HL-60/S4 treated with phorbol 12-myristate 13-acetate at 8.2 ng/mL for 4 days and 3 days (cell line): Measurements from ENCODE around the gene KCNJ5.

Experiments used
- in situ Hi-C: fragments of 300-500 bp; cut with MboI; formaldehyde crosslinking; loops from 2 replicates; pipeline ENCODE4 v1.15.0; 2022; ENCODE audit warnings: low sequenced_read_pairs

KCNJ5 gene

DNA sequence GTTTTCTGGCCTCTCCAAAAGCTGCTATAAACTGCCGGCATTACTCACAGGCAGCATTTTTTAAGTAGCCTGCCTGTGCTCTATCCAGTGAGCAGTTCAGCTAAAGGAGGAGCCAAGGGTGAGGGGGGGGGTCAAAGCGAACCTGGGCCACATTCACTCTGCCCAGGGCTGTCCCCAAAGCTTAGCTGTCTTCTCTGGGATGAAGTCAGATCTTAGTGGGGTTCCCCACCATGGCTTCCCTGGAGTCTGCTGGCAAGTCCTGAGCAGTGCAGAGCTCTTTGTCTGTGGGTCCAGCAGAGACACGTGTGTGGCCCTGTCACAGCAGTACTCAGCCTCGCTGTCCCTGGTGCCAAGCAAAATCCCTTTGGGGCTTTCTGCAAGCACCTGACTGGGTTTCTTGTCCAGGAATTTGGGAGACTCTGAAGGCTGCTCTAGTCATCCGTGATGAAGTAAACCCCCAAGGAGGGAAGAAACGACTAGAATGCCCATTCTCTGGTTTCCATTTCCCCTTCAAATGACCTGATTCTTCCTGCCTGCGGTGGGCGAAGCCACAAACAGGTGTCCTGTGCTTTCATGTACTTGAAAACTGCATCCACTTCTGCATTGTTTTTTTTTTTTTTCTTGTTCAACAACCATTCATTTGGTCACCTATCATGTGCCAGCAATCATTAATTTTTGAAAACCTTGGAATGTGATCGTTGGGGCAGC, 2.6 kb downstream of the KCNJ5 start:
- in situ Hi-C loops: no loop called here

DNA sequence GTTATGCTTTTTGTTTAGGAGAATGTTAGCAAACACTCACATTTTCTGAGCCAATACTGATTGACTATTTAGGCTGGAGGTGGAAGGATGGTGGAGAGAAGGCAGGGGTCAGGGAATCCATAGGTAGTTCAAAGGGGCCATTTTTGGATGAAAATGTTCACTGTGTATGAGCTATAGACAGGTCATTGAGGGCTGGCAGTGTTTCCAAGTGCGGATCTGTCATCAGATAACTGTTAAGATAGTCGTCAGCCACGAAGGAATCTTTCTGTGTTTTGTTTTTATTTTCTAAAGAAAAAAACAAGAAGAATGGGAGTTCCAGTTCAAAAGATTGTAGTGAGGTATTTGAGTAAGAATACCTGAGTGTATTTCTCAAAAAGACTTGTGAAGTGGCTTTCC, 3.1 kb downstream of the KCNJ5 start:
- in situ Hi-C loops: no loop called here

DNA sequence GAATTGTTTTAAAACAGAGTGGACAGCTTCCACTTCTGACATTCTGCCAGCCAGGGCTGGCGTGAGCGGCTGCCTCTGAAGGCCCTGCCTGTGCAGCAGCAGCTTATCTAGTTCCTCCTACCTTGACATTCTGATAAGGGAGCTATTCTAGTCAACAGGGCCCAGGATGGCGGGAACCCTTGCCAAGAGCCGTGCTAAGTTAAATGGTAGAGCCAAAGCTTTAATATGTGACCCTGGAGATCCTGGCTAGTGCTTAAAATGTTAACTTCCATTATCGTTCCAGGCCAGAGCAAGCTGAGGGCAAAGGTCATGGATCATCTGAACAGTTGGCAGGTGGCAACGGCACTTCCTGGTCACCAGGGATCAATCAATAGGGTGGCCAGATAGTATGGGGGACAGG, 3.5 kb downstream of the KCNJ5 start:
- in situ Hi-C loops: no loop called here

DNA sequence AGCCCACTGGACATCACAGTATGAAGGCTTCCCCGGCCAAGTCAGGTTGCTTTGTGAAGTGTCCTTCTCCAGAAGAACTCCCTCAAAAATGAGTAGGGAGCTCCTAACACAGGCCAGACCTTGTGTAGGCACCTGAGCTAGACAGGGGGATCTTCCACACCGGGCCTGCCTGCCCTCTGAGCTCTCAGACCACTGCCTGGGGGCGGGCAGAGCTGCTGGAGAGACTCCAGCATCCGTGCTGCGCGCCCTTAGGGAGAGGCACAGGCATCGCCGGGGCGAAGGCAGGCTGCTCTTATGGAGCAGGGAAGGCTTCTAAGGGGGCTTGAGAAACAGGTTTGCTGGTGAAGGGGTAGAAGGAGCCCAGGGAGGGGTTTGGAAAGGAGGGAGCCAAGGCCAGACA, 4.4 kb downstream of the KCNJ5 start:
- in situ Hi-C loops: no loop called here

DNA sequence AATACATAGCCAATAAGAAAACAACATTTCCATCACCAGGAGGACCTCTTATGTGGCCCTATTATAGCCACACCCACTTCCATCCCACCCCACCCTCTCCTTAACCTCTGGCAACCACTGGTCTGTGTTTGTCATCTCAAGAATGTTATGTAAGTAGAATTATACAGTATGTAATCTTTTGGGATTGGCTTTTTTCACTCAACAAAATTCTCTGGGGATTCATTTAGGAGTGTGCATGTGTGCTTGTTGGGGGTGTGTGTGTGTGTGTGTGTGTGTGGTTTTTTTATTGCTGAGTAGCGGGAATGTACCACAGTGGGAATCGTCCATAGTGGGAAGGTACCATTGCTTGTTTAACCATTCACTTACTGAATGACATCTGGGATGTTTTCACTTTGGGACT, 5.2 kb downstream of the KCNJ5 start:
- in situ Hi-C loops: no loop called here

DNA sequence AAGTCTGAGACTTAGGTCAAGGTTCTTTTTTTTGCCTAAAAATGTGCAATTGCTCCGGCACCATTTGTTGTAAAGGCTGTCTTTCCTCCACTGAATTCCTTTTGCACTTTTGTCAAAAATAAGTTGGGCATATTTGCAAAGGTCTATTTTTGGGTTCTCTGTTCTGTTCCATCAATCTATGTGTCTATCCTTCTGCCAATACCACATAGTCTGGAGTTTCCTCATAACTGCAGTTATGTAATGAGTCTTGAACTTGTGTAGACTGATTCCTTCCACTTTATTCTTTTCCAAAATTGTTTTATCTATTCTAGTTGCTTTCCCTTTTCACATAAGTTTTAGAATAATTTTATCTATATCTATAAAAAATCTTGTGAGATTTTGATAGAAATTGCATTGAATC, 6.7 kb downstream of the KCNJ5 start:
- in situ Hi-C loops: no loop called here

DNA sequence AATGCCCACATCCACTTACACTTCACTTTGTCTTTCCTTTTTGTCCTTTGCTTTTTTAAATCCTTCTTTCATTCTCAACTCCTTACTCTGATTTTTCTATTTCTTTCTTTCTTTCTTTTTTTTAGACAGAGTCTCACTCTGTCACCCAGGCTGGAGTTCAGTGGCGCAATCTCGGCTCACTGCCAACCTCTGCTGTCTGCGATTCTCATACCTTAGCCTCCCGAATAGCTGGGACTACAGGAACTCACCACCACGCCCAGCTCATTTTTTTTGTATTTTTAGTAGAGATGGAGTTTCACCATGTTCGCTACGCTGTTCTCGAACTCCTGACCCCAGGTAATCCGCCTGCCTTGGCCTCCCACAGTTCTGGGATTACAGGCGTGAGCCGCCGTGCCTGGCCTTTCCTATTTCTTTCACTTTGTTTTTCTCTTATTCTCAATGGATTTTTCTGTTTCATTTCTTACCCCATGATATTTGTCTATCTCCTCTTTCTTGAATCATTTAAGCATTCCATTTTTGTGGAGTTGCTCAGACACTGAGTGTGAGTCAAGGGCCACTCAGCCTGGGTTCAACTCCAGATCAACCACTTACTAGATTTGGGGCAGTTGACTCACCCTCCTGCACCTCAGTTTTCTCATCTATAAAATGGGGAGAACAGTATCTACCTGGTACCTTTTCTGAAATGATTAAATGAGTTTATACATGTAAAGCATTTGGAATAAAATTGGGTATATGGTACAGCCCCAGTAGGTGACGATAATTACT, 7.6 kb downstream of the KCNJ5 start:
- in situ Hi-C loops: no loop called here

DNA sequence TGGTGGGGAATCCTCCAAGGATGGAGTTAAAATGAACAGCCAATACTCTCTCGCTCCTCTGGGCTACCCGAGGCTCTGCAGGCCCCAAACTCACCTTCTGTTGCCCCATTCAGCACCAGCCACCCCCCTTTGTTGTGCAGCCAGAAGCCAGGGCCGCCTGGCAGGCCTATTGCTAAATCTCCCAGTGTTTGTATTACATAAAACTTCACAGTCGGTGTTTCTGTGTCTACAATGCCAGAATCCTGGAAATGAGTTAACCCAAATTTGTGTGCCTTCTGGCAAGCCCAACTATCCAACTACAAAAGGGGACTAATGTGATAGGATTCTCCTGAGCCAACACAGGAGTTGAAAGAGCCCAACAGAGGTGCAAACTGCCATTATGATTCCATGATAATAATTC, 9.3 kb downstream of the KCNJ5 start:
- in situ Hi-C loops: no loop called here

DNA sequence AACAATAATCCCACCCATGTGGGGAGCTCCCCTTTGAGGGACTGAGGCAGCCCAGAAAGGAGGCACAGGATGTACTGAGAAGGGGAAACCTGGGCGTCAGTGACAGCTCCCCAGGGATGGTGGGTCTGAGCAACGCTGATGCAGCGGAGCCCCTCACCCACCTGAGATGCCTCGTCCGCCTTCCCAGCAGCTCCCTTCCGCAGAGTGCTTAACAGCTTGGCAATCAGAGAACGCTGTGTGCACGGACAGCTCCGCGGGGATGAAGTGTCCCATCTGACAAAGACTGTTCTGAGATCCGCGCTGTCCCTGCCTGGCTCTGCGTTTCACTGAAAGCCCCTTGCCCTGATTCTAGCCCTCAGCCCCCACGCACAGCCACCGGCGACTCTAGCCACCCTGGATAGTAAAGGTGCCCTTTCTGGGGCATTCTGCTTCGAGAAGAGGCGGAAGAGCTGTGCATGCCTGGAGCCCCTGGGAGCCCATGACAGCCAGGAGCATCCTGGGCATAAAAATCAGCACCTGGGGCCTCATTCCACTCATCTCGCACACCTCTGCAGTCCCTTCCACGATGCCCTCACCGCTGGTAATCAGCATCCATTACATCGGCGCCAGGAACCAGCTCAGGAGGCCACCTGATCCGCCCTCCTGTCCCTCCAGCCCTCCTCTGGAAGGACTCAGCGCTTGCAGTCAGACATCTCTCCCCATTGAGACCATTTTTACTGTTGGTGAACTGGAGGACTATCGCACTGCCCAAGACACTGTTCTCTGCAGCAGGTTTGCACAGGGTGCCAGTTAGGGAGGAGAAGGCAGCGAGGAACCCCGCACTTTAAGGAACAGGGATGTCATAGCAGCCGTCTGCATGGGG, 10.7 kb downstream of the KCNJ5 start:
- in situ Hi-C loops: no loop called here

DNA sequence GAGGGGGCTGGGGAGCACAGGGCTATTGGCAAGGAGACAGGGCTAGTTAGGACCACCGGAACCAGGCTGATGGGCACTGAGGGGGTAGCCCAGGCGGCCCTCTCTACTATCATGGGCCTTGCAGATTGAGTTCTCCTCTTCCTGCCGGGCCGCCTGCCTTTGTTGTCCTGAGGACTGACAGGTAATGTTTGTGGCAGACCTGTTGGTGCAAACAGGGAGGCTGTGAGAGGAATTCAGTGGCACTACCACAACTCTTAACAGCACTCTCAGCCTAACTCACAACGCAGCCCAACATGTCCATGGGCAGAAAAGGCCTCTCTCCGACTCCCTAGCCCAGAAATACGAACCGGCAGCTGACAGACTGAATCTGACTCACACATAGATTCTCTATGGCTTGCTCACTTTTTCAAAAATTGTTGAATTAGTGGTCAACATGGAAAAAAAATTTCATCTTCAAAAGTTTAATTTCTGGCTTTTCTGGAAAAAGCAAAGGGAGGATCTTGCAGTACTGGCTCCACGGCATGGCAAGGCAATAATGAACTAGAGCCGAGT, 11.4 kb downstream of the KCNJ5 start:
- in situ Hi-C loops: no loop called here

DNA sequence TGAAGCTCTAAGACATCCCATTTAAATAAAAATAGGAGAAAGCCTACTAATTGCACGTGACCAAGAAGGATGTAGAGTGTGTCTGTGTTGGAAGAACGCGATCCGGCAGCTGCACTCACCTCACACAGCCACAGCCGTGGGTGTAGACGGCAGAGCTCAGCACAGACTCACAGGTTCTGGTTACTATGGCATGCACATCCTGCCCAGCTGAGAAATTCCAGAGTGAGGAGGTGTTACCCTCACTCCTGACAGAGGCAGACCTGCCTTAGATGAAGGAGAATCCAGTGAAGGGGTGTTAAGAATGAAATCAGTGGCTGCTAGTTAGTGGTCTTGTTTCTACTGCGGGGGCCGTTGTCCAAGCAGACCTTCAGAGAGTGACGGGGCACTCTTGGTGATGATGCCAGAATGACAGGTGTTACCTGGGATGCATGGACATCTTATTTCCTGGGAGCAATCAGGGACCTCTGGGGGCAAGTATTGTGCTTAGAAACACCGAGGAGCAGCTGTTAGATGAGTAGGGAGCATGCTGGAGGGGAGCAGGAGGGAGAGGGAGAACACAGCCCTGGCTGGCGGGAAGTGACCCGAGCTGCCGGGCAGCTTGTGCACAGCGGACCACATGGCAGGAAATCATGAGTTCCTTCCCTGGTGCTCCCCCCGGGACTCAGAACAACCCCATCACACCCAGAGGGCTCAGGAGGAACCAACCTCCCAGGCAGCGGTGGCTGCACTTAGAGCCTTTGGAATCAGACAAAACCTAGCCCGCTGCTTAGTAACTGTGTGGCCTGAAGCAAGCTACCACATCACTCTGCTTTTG, 12.3 kb downstream of the KCNJ5 start:
- in situ Hi-C loops: no loop called here

DNA sequence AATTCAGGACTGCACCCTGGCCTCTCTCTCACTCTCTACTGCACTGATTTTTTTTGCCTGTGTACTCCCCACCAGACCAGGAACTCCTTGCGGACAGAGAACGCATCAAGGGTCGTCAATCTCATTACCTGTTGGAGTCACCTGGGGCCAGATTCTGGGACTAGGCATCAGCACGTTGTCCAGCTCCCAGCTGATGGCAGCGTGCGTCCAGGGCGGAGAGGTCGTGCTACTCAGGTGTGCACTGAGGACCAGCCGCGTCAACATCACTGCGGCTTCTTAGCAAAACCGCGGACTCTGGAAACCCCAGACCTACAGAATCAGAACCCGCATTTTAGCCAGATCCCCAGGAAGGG, 13.1 kb downstream of the KCNJ5 start:
- in situ Hi-C loops: no loop called here

DNA sequence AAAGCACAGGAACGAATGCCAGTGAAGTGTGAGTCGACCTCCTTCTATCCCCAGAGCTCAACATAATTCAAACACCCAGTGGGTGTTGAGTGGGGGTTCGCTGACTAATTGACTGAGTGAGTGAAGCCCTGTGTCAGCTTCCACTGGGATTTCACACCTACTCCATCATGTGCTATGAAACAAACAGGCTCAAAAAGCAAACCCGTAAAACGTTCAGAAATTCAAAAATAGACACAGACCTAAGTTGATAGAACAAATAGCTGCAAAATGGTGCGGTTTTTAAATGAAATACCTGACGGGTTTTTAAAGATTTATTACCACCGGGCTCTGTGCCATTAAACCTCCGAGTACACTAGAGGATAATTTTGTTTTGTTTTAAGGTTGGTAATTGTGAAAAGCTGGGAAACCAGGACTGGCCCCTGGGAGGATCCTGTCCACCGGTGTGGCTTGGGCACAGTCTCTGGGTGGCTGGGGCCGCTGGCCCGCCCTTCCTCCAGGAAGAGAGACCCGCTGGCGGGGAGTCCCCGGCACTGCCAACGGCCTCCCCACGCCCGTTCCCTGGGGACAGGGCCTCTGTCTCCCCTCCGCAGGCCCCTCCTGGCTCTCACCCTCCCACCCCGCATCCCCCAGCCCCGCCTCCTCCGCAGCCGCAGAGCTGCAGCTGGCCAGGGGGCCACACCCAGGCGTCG, 13.6 kb downstream of the KCNJ5 start:
- in situ Hi-C loops: no loop called here

DNA sequence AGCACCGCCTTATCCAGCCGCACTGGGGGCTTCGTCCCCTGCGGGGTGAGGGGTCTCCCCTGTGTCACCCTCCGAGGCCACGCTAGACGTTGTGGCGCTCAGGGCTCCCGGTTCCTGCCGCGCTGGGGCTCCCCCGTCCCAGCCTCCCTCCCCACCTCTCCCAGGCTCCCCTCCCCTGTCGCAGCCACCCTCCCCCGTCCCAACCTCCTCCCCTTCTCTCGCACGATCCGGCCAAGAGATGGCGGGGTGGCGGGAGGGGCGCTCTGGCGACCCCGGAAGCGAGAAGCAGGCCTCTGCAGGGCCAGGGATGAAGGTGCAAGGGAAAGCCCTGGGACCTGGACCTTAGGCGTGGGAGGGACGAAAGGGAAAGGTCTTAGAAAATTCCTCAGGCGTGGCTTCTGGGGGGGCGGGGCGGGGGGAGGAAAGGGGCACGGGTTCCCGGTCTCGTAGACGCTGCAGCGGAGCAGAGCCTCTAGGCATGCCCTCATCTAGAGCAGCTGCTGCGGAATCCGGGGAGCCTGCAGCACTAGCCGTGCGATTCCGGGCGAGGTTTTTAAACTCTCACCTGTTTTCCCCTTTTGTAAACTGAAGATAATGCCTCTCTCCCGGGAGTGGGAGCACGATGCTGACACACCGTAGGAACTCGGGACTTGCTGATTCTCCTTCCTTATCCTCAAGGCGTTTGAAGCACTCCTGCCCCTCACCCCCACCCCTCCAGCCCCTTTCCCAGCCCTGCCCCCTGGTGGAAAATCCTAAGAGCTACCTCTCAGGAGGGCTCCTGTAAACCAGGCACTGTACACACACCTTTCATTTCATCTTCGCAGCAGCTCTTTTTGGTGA, 14.4 kb downstream of the KCNJ5 start:
- in situ Hi-C loops: no loop called here

DNA sequence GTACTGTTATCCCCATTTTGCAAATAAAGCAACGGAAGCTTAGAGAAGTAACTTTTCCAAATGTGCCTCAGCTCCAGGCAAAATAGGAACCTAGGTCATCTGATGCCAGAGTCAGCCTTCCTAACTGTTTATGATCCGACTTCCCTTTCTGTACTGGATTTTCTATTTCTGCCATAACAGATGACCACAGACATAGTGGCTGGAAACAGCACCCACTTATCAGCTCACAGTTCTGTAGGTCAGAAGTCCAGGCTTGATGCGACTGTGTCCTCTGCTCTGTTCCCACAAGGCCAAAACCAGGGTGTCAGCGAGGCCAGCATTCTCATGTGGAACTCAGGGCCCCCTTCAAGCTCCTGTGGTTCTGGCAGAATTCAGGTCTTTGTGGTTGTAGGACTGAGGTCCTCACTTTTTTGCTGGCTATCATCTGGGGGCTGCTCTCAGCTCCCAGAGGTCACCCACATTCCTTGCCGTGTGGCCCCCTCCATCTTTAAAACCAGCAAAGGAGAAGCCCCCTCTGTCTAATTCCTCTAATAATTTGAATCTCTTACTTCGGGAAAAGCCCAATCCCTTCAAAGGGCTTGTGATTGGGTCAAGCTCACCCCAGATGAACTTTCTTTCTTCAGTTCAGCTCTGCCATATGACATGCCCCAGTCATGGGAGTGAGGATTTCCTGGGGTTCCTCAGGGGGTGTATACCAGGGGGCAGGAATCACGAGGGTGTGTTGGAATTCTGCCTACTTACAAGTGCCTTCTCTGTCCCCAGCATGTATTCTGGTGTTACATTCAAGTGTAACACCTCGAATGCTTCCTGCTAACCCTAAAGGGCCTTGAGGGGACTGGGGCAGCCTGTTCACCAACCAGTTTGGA, 15.3 kb downstream of the KCNJ5 start:
- in situ Hi-C loops: no loop called here

DNA sequence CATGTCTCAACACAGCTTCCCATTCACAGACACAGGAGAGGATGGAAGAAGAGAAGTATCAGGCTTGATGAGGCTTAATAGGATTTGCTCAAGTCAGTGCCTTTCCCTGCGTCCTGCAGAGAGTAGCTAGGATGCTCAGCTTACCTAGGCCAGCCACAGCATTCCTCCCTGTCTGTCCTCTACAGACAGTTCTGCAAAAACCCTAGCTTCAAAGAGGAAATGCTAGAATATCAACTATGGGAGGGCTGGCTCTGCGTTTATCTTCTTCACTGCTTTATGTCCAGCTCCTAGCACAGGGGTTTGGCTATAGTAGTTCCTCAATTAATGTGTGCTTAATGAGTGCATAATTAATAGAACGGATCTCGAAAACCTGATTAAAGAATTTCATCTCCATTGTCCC, 16.4 kb downstream of the KCNJ5 start:
- in situ Hi-C loops: no loop called here

DNA sequence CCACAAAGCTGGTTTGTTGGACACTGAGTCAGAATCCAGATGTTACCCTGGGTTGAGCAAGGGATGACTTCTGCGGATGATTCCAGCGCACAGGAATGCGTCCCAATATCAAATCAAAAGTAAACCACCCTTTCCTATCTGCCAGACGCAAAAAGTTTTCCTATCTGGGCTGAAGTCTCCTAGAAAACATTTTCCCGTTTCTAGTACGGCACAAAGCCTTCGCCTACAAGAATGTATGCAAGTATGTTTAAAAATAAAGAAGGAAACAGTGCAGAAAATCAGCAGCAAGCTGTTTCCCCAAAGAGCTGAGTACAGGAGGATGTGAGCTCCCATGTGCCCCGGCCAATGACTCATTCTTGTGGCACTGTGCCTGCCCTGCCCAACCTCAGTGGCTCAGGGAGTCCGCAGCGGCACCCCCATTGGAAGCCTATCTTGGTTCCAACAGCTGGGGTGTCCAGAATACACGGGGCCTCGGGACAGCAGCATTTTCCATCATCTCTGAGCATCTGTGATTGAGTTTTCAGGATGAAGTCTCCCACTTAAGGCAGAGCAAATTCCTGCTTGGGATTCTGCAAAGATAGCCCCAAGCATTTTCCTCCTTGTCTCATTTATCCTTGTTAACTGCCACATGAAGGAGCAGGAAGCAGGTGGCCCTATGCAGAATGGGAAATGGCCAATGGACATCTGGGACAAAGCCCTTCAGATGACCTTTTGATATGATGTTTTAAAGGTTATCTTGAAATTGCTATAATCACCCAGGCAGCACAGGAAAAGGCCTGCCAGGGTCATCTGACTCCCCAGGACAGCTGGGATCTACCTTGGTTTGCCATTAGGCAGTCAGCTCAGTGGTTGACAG, 17.5 kb downstream of the KCNJ5 start:
- in situ Hi-C loops: no loop called here
